Measurements from ENCODE around the gene LRWD1. TPM values are rescaled to one million over a fixed set of nuclear protein-coding genes. Genes with fewer than 3 reads are reported as not detected.

Gene LRWD1
- total RNA-seq: 10 to 100 TPM in 2 of 3 donors, 1 to 10 TPM in 1; 7.4 to 20.6 (median 11.6) TPM

GRCh38 chr7:102464577-102465280 lies at the start of gene LRWD1, which contains the start of gene ALKBH4:
TSS of gene LRWD1 (plus strand) at chr7:102464984. CDS start at chr7:102465081, 97 bp downstream.
TSS of gene ALKBH4 (minus strand) at chr7:102464863. CDS start at chr7:102464836, 27 bp downstream.
- peak; percentile 88 to 91 for DNase-seq (ENCODE audit: low spot score in 2 of 2)
- peak within 1 kb of the TSS; percentile 94 to 100 (median 98) for H3K4me3 ChIP-seq
- no peaks in the 10 kb centered on the region for H3K36me3 ChIP-seq
- peak within 1 kb of the TSS; percentile 71 to 84 for H3K27ac ChIP-seq
- H3K9me3 ChIP-seq: no peaks in the 10 kb centered on the region
- H3K27me3 ChIP-seq: no peaks in the 10 kb centered on the region
- H3K4me1 ChIP-seq: peaks cover 0 to 10% of the 10 kb centered on the region in 2 donors
- intact Hi-C loops (cut with DNase I; ENCODE audit: low total_unique reads): no loop called here
- TF ChIP-seq CTCF (IDR thresholded peaks at IDR 0.05) (no peak), POLR2AphosphoS5 (IDR thresholded peaks at IDR 0.05) (peak in 2 of 3 donors; percentile 74 to 76), POLR2A (IDR thresholded peaks at IDR 0.05) (no peak)

DNA sequence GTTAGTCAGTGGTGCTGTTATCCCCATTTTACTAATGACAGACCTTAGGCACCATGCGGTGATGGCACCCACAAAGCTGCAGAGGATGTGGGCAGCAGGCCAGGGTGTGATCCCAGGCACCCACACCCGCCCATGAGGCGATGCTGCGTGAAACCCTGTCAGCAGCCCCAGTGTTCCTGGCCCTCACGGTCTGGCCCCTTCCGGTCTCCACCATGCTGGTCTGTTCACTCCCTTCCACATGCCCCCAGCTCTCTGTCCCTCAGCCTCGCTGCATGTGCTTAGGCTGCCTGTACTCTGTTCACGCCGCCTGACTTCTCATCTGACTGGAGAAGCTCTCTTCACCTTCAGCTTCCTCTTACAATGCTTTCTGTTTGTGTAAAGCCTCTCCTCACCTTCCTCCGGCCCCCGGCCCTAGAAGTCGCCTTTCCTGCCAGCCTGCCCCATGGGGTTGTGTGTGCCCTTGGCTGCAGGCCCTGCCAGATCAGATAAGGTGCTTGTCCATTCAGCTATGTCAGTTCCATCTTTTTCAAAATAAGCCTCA lies 49.0 kb upstream of the LRWD1 start:
- no peaks in the 10 kb centered on the region for H3K9me3 ChIP-seq
- H3K4me1 ChIP-seq: no peaks in the 10 kb centered on the region
- H3K27me3 ChIP-seq: no peaks in the 10 kb centered on the region
- H3K36me3 ChIP-seq: no peaks in the 10 kb centered on the region
- TF ChIP-seq CTCF (IDR thresholded peaks at IDR 0.05) (no peak), POLR2A (IDR thresholded peaks at IDR 0.05) (no peak), POLR2AphosphoS5 (IDR thresholded peaks at IDR 0.05) (no peak)
- H3K27ac ChIP-seq: peak overlapping the region in 1 of 2 donors; percentile 8
- H3K4me3 ChIP-seq: no peak overlapping the region
- DNase-seq (ENCODE audit: low spot score in 2 of 2): no peak
- intact Hi-C loops (cut with DNase I; ENCODE audit: low total_unique reads): no loop called here

GRCh38 chr7:102416406-102416805 lies 48.4 kb upstream of the LRWD1 start:
- Histone ChIP-seq H3K4me3 (no peak overlapping the region), H3K27me3 (no peaks in the 10 kb centered on the region), H3K4me1 (no peaks in the 10 kb centered on the region), H3K27ac (no peak overlapping the region), H3K9me3 (no peaks in the 10 kb centered on the region), H3K36me3 (no peaks in the 10 kb centered on the region)
- TF ChIP-seq POLR2A (IDR thresholded peaks at IDR 0.05): no peak
- no peak for TF ChIP-seq POLR2AphosphoS5 (IDR thresholded peaks at IDR 0.05)
- no peak for TF ChIP-seq CTCF (IDR thresholded peaks at IDR 0.05)
- no peak for DNase-seq (ENCODE audit: low spot score in 2 of 2)
- intact Hi-C loops (cut with DNase I; ENCODE audit: low total_unique reads): no loop called here

DNA sequence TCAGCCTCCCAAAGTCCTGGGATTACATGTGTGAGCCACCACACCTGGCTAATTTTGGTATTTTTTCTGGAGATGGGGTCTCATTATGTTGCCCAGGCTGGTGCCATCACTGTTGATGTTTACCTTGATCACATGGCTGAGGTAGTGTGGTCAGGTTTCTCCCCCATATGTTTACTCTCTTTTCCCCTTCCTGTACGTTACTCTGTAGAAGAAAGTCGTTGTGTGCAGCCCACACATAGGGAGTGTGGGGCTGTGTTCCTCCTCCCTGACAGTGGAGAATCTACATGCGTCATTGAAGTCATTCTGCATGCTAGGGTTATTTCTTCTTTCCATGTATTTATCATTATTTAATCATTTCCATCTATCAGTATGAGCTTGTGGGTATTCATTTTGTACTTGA lies 47.7 kb upstream of the LRWD1 start:
- no peak overlapping the region for H3K27ac ChIP-seq
- no peaks in the 10 kb centered on the region for H3K27me3 ChIP-seq
- DNase-seq (ENCODE audit: low spot score in 2 of 2): no peak
- H3K36me3 ChIP-seq: no peaks in the 10 kb centered on the region
- TF ChIP-seq CTCF (IDR thresholded peaks at IDR 0.05) (no peak), POLR2A (IDR thresholded peaks at IDR 0.05) (no peak), POLR2AphosphoS5 (IDR thresholded peaks at IDR 0.05) (no peak)
- no peaks in the 10 kb centered on the region for H3K9me3 ChIP-seq
- no peak overlapping the region for H3K4me3 ChIP-seq
- intact Hi-C loops (cut with DNase I; ENCODE audit: low total_unique reads): no loop called here
- no peaks in the 10 kb centered on the region for H3K4me1 ChIP-seq

DNA sequence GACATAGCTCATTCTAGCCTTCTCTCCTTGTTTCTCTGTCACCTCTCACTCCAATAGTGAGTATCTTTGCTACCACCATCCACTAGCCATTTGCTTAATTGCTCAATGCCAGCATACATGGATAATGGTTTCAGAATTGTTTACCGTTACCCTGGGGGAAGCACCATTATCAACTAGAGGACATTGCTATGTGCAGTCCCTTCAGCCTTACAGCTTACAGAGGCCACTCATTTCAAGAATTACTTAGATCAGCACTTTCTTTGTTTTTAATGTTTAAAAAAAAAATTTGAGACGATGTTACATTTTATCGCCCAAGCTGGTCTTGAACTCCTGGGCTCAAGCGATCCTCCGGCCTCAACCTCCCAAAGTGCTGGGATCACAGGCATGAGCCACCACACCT lies 46.2 kb upstream of the LRWD1 start:
- Histone ChIP-seq H3K4me3 (no peak overlapping the region), H3K4me1 (no peaks in the 10 kb centered on the region), H3K36me3 (no peaks in the 10 kb centered on the region), H3K27ac (no peak overlapping the region), H3K27me3 (no peaks in the 10 kb centered on the region), H3K9me3 (no peaks in the 10 kb centered on the region)
- TF ChIP-seq POLR2A (IDR thresholded peaks at IDR 0.05) (no peak), POLR2AphosphoS5 (IDR thresholded peaks at IDR 0.05) (no peak), CTCF (IDR thresholded peaks at IDR 0.05) (no peak)
- intact Hi-C loops (cut with DNase I; ENCODE audit: low total_unique reads): no loop called here
- no peak for DNase-seq (ENCODE audit: low spot score in 2 of 2)
